GM12872 (cell line): ENCODE data around the gene CCDC68.

Experiments used
- TF ChIP-seq, protein P1 (sequence below): IDR thresholded peaks from 3 replicates; pipeline ENCODE4 v1.5.1; 2011; ENCODE audit warnings: low read depth, mild to moderate bottlenecking, low read length, moderate library complexity; ENCODE audit not compliant: insufficient read depth

Gene CCDC68

DNA sequence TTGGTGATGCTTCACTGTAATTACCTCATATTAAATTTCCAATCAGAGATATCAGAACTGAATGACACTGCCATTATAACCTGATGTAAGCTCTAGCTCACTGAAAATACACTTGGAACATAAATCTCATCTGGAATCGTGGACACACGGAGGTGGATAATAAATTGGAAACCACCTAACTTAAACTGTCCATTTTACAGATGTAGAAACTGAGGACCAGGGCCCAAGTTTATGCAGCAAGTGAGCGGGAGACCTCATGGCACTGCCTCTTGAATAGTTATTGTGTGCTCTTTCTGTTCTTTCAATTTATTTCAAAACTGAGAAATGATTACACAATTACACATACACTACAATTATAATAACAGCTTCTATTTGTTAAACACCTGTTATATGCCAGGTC, 20.8 kb downstream of the CCDC68 start:
- TF ChIP-seq, protein P1, sequence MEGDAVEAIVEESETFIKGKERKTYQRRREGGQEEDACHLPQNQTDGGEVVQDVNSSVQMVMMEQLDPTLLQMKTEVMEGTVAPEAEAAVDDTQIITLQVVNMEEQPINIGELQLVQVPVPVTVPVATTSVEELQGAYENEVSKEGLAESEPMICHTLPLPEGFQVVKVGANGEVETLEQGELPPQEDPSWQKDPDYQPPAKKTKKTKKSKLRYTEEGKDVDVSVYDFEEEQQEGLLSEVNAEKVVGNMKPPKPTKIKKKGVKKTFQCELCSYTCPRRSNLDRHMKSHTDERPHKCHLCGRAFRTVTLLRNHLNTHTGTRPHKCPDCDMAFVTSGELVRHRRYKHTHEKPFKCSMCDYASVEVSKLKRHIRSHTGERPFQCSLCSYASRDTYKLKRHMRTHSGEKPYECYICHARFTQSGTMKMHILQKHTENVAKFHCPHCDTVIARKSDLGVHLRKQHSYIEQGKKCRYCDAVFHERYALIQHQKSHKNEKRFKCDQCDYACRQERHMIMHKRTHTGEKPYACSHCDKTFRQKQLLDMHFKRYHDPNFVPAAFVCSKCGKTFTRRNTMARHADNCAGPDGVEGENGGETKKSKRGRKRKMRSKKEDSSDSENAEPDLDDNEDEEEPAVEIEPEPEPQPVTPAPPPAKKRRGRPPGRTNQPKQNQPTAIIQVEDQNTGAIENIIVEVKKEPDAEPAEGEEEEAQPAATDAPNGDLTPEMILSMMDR, result no peak

DNA sequence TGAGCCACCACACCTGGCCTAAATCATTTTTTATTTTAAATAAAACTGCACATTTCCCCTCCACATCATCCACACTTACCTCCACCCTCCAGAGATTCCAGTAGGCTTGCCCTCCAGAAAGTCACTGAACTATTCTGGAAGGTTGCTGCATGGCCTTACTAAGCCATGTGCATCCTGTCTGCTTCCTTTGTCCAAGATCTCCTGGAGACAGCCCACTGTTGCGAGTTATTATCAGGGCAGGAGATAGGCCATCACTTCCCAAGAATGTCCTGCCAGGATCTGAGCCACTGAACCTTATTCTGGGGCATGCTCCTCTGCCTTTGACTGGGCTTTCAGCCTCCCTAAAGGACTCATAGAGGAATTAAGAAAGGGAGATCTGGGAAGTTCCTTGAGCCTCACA, 26.8 kb downstream of the CCDC68 start:
- TF ChIP-seq, protein P1, result no peak

DNA sequence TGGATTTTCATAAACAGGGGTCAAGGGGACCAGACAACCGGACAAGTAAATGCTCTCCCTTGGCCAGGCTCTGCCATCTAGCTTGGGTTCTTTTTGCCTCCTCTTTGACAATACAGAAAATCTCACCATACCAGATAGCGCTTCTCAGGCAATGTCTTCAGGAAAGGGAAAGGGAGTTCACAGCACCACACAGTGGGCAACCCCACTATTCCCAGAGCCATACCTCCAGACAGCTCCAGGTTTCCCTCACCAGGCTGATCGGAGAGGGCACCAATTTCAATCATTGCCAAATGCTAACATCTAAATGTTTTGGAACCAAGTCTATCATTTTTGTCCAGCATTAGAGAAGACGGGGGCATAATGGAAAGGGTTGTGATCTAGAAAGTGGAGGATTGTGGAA, 28.1 kb downstream of the CCDC68 start:
- TF ChIP-seq, protein P1, result no peak

DNA sequence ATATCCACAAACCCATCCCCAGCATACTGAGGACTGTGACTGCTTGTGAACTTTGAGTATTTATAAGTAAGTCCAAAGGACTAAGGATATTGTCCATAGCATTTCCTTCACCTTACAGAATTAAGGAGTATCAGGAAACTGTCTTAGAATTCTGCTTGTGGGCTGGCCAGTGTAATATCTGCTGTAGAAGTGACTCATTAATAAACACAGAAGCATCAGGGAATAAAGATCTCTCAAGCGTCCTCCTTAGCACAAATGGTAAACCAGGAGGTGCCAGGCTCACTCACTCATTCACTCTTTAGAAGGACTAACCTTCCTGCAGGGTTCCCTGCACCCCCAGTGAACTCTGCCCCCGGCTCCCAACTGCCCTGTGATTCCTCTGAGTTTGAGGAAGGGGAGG, 31.0 kb downstream of the CCDC68 start:
- TF ChIP-seq, protein P1, result no peak

DNA sequence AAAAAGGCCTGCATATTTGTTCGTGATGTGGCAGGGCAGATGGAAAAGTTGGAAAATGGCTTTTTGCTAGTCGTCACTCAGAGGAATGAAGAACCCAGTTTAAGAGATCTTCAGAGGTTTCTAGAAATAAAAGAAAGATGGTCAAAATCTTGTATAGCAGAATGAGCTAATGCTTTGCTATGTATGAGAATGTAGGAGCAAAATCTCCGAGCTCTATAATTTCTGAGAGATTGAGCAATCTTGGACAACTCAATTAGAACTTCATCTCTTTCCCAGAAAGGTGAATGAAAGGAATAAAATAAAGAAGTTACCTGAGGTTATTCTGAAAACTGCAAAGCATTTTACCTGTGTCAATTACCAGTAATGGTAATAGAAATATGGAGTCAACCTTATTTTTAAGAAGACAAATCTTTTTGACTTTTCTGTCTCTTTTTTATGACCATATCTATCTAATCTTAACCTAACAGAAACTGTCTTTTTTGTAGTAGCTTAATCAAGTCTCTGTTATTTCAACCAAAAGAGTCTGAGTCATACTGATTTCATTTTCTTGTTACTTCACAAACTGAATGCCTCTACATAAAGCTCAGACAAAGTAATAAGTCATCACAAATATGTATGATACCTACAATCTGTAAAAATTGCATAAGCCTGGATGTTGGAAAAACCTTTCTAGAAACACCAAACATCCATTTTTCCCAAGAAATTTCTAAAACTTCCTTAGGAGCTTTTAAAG, 32.5 kb downstream of the CCDC68 start:
- TF ChIP-seq, protein P1, result no peak

DNA sequence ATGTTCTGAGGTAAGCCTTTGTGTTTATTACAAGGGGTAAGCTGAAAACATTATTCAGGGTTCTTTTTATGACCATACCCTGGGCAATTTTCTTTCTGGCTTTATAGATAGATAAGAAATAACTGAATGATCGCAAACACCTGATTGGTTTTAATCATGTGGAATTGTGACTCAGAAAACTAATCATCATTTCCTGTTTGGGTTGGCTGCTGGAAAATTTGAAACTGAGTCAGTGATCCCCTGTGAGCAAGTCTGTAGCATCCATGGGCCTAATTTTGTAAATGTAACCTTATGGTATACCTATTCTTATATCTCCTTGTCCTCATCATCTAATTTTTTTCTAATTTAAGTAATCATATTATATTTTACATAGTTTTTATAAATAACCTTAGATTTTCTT, 34.3 kb downstream of the CCDC68 start:
- TF ChIP-seq, protein P1, result no peak

DNA sequence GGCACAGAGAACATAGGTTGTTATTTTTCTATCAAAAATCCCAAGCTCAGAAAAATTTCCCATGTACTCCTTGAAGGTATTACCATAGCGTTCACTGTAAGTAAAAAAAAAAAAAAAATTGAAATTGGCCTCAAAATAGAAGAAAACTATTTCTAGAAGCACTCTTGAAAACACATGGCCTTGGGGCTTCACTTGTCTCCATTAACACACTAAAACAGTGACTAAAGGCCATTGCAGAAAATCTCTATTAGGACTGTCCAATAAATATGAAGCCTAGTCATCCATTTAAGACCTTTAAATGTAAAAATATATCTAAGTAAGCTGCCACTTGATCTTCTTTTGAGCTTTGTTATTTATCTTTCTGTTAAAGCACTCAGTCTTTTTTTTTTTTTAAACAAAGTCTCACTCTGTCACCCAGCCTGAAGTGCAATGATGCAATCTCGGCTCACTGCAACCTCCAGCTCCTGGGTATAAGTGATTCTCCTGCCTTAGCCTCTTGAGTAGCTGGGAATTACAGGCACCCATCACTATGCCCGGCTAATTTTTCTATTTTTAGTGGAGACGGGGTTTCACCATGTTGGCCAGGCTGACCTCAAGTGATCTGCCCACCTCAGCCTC, 35.8 kb downstream of the CCDC68 start:
- TF ChIP-seq, protein P1, result no peak
